ENCODE results near the gene SRSF1. TPM values are rescaled to one million over a fixed set of nuclear protein-coding genes. Genes with fewer than 3 reads are reported as not detected.

SRSF1 gene
- total RNA-seq (2013) = 206 TPM
- polyA plus RNA-seq = 10 to 100 TPM; 51.2 to 72.1 (median 61.6) TPM
- polyA minus RNA-seq = 136 and 188 TPM in 2 replicates
- 34.7 to 69.6 (median 54.8) reads per million in 11 experiments for total RNA-seq

DNA sequence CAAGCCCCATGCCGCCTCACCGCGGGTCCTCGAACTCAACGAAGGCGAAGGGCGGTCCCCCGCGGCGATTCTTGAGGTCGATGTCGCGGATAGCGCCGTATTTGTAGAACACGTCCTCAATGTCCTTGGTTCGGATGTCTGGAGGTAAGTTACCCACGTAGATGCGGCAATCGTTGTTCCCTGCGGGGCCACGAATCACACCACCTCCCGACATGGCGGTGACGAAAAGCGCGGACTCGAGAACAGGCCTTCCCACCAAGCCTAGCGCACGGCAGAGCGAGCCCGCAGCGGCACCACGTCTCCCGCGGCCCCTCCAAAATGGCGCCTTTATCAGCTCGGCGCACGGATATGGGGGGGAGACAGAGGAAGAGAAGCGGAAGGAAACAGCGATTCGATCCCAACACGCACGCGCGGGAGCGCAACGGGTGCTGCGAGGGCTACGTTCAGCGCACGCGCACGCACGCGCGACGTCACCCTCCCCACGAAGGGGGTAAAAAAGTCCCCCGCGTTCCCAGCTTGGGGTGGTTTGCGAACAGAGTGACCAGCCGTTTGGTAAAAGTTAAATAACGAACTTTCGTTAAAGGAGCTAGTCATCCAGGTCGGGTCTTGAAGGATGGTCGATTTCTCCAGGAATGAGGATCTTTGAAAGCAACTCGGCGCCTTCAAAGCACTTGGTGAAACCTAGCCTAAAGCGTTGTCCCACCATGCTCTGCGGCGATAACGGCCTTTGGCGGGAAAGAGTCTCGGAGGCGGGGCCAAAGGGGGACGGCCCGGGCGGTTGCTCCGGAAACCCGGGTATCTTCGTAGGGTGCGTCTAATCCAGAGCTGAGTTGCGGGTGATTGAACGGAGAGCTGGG is at the start of gene SRSF1:
SRSF1 (minus strand) TSS at position 323 of the 857 bp plus-strand sequence; CDS start at position 214, 109 bp downstream.
- peaks cover 0 to 8% (median 0%) of the 10 kb centered on the region in 3 donors for H3K27me3 Mint-ChIP-seq (ENCODE audit: low read depth in 3 of 3)
- H3K4me3 Mint-ChIP-seq = peak within 1 kb of the TSS; percentile 98 to 99
- peaks cover 49% of the 10 kb centered on the region for H3K79me2 ChIP-seq (ENCODE audit: insufficient read depth, low read length)
- H3K4me3 ChIP-seq (replicated peaks in 1 of 3; ENCODE audit: low read depth in 2 of 3, low read length in 3 of 3) = peak within 1 kb of the TSS; percentile 67 to 99 (median 82)
- no peak for TF ChIP-seq CTCF (IDR thresholded peaks at IDR 0.05)
- peak within 1 kb of the TSS; percentile 92 to 97 for H3K27ac ChIP-seq (ENCODE audit: low read depth in 1 of 2, low read length in 2 of 2)
- H3K4me1 ChIP-seq (ENCODE audit: control insufficient read depth in 1 of 2, insufficient read depth in 2 of 2, low read length in 2 of 2) = peaks cover 27 to 39% of the 10 kb centered on the region in 2 donors
- H3K27me3 ChIP-seq (ENCODE audit: control insufficient read depth in 2 of 2, insufficient read depth in 2 of 2, low read length in 2 of 2) = no peaks in the 10 kb centered on the region
- H3K4me2 ChIP-seq (replicated peaks; ENCODE audit: extremely low read depth, low read length, poor library complexity, severe bottlenecking) = peak within 1 kb of the TSS; percentile 94
- no peaks in the 10 kb centered on the region for H3K9me3 Mint-ChIP-seq
- H2AFZ ChIP-seq (ENCODE audit: insufficient read depth, low read depth, low read length, poor library complexity, severe bottlenecking) = peak within 1 kb of the TSS; percentile 90
- peaks cover 33 to 37% of the 10 kb centered on the region in 2 donors for H3K36me3 ChIP-seq (replicated peaks in 1 of 2; ENCODE audit: control insufficient read depth in 1 of 2, insufficient read depth in 2 of 2, low read length in 2 of 2)
- peaks cover 46% of the 10 kb centered on the region for H4K20me1 ChIP-seq (ENCODE audit: insufficient read depth, low read length)
- peak; percentile 96 to 98 (median 98) for DNase-seq
- intact Hi-C loops (cut with micrococcal nuclease) = loop anchor here (5.0 kb wide), 2 partner anchors 75 to 510 kb away; partner anchors contain the start of gene DYNLL2 (in 2 of the 2)
- under 1% methylated on average over 84 of the region's 86 CpGs for WGBS (ENCODE audit: insufficient coverage)
- peak within 1 kb of the TSS; percentile 98 to 99 (median 99) for H3K27ac Mint-ChIP-seq
- no peaks in the 10 kb centered on the region for H3K9me3 ChIP-seq (replicated peaks in 1 of 2; ENCODE audit: control insufficient read depth in 1 of 2, insufficient read depth in 1 of 2, low read length in 2 of 2)
- H3K36me3 Mint-ChIP-seq = peaks cover 29 to 32% of the 10 kb centered on the region in 2 donors
- H3K4me1 Mint-ChIP-seq = peaks cover 38% of the 10 kb centered on the region
- peak within 1 kb of the TSS; percentile 93 for H3K9ac ChIP-seq (ENCODE audit: insufficient read depth, low read length, poor library complexity, severe bottlenecking)

DNA sequence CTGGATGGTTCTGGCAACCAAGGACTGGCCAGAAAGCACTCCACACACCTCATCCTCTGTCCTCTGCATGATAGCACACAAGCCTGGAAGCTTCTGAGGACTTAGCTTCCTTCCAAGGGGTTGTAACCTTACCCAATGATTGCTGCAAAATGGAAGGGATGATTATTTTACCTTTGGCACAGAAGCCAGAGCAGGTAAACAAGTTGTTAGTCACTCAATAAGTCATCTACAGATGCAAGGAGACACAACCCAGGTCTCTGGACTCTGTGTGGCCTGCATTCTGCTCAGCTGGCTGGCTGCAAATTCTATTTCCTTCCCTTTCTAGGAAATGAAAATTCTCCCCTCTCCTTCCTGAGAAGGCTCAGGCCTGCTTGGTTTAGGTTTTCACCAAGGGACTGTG is 49.4 kb upstream of the SRSF1 start:
- Histone ChIP-seq H2AFZ (ENCODE audit: insufficient read depth, low read depth, low read length, poor library complexity, severe bottlenecking) (no peak overlapping the region), H3K79me2 (ENCODE audit: insufficient read depth, low read length) (no peaks in the 10 kb centered on the region), H3K4me2 (replicated peaks; ENCODE audit: extremely low read depth, low read length, poor library complexity, severe bottlenecking) (no peak overlapping the region)

More for the DNA sequence above, 49.4 kb upstream of the SRSF1 start:
- no peak overlapping the region for H3K4me3 ChIP-seq (replicated peaks in 1 of 3; ENCODE audit: low read depth in 2 of 3, low read length in 3 of 3)
- H3K9me3 ChIP-seq (replicated peaks in 1 of 2; ENCODE audit: control insufficient read depth in 1 of 2, insufficient read depth in 1 of 2, low read length in 2 of 2) = no peaks in the 10 kb centered on the region
- Mint-ChIP-seq H3K27me3 (ENCODE audit: low read depth in 3 of 3) (peaks cover 3 to 12% (median 9%) of the 10 kb centered on the region in 3 donors), H3K27ac (no peak overlapping the region), H3K36me3 (no peaks in the 10 kb centered on the region), H3K4me1 (no peaks in the 10 kb centered on the region), H3K9me3 (no peaks in the 10 kb centered on the region), H3K4me3 (no peak overlapping the region)
- H4K20me1 ChIP-seq (ENCODE audit: insufficient read depth, low read length) = no peaks in the 10 kb centered on the region
- H3K27ac ChIP-seq (ENCODE audit: low read depth in 1 of 2, low read length in 2 of 2) = no peak overlapping the region
- H3K36me3 ChIP-seq (replicated peaks in 1 of 2; ENCODE audit: control insufficient read depth in 1 of 2, insufficient read depth in 2 of 2, low read length in 2 of 2) = no peaks in the 10 kb centered on the region
- H3K9ac ChIP-seq (ENCODE audit: insufficient read depth, low read length, poor library complexity, severe bottlenecking) = no peak overlapping the region
- peaks cover 0 to 3% of the 10 kb centered on the region in 2 donors for H3K27me3 ChIP-seq (ENCODE audit: control insufficient read depth in 2 of 2, insufficient read depth in 2 of 2, low read length in 2 of 2)
- no peak for DNase-seq
- intact Hi-C loops (cut with micrococcal nuclease) = no loop called here
- no peak for TF ChIP-seq CTCF (IDR thresholded peaks at IDR 0.05)
- no peaks in the 10 kb centered on the region for H3K4me1 ChIP-seq (ENCODE audit: control insufficient read depth in 1 of 2, insufficient read depth in 2 of 2, low read length in 2 of 2)
